Dendritic cell treated with granulocyte-macrophage colony-stimulating factor and Interleukin-4, amounts not matched to agents 40 ng/mL and 50 ng/mL, for 4 days (primary cell): ENCODE measurements around the gene LMO1.

Source experiments
- H3K27ac Mint-ChIP-seq: one replicate; pipeline ENCODE4 v1.8.0; 2022; ENCODE audit warnings: mild to moderate bottlenecking, mixed read lengths
- H3K27me3 Mint-ChIP-seq: one replicate; pipeline ENCODE4 v1.8.0; 2022; ENCODE audit warnings: mild to moderate bottlenecking, mixed read lengths
- H3K36me3 Mint-ChIP-seq: one replicate; pipeline ENCODE4 v1.8.0; 2022; ENCODE audit warnings: low read depth, mixed read lengths
- H3K4me1 Mint-ChIP-seq: one replicate; pipeline ENCODE4 v1.8.0; 2022; ENCODE audit warnings: low read depth, mixed read lengths
- H3K4me3 Mint-ChIP-seq: one replicate; pipeline ENCODE4 v1.8.0; 2022; ENCODE audit warnings: mild to moderate bottlenecking, moderate library complexity, mixed read lengths
- H3K9me3 Mint-ChIP-seq: one replicate; pipeline ENCODE4 v1.8.0; 2022; ENCODE audit warnings: mixed read lengths
- intact Hi-C: fragments of 100-400 bp; cut with micrococcal nuclease; formaldehyde crosslinking; loops from one replicate; pipeline ENCODE4 v1.15.0; 2022

LMO1 gene

GRCh38 chr11:8225589-8226036 is 38.1 kb downstream of the LMO1 start:
- intact Hi-C loops = loop anchor here (1.0 to 10.0 kb wide), 3 partner anchors 38 to 729 kb away; partner anchors contain the start of gene LMO1
- H3K36me3 Mint-ChIP-seq = no peaks in the 10 kb centered on the region
- peaks cover 7% of the 10 kb centered on the region for H3K27me3 Mint-ChIP-seq
- H3K27ac Mint-ChIP-seq = no peak overlapping the region
- H3K4me1 Mint-ChIP-seq = peaks cover 10% of the 10 kb centered on the region
- no peaks in the 10 kb centered on the region for H3K9me3 Mint-ChIP-seq
- no peak overlapping the region for H3K4me3 Mint-ChIP-seq

- no peak overlapping the region for H3K4me3 Mint-ChIP-seq
- H3K9me3 Mint-ChIP-seq = no peaks in the 10 kb centered on the region
- H3K4me1 Mint-ChIP-seq = peaks cover 10% of the 10 kb centered on the region
- H3K27me3 Mint-ChIP-seq = peaks cover 10% of the 10 kb centered on the region
- intact Hi-C loops = loop anchor here (1.0 to 10.0 kb wide), 3 partner anchors 39 to 730 kb away; partner anchors contain the start of gene LMO1
- no peak overlapping the region for H3K27ac Mint-ChIP-seq
- no peaks in the 10 kb centered on the region for H3K36me3 Mint-ChIP-seq
These were observed 39.0 kb downstream of the LMO1 start for GRCh38 chr11:8224711-8225110.

GRCh38 chr11:8224161-8224591 is 39.5 kb downstream of the LMO1 start:
- intact Hi-C loops = loop anchor here (10.0 kb wide), 1 partner anchor 731 kb away; no protein-coding TSS in a partner anchor
- Mint-ChIP-seq H3K36me3 (no peaks in the 10 kb centered on the region), H3K9me3 (no peaks in the 10 kb centered on the region), H3K27me3 (peaks cover 10% of the 10 kb centered on the region), H3K4me3 (no peak overlapping the region), H3K4me1 (peaks cover 10% of the 10 kb centered on the region), H3K27ac (no peak overlapping the region)

GRCh38 chr11:8223513-8223900 is 40.2 kb downstream of the LMO1 start:
- no peak overlapping the region for H3K27ac Mint-ChIP-seq
- no peaks in the 10 kb centered on the region for H3K36me3 Mint-ChIP-seq
- H3K4me3 Mint-ChIP-seq = no peak overlapping the region
- H3K4me1 Mint-ChIP-seq = peaks cover 10% of the 10 kb centered on the region
- peaks cover 10% of the 10 kb centered on the region for H3K27me3 Mint-ChIP-seq
- no peaks in the 10 kb centered on the region for H3K9me3 Mint-ChIP-seq
- intact Hi-C loops = loop anchor here (10.0 kb wide), 1 partner anchor 731 kb away; no protein-coding TSS in a partner anchor

GRCh38 chr11:8222820-8223512 is 40.7 kb downstream of the LMO1 start:
- H3K27me3 Mint-ChIP-seq = peaks cover 10% of the 10 kb centered on the region
- no peaks in the 10 kb centered on the region for H3K36me3 Mint-ChIP-seq
- no peak overlapping the region for H3K27ac Mint-ChIP-seq
- peaks cover 10% of the 10 kb centered on the region for H3K4me1 Mint-ChIP-seq
- no peaks in the 10 kb centered on the region for H3K9me3 Mint-ChIP-seq
- intact Hi-C loops = loop anchor here (10.0 kb wide), 1 partner anchor 732 kb away; no protein-coding TSS in a partner anchor
- no peak overlapping the region for H3K4me3 Mint-ChIP-seq

- intact Hi-C loops = loop anchor here (10.0 kb wide), 1 partner anchor 733 kb away; no protein-coding TSS in a partner anchor
- H3K27me3 Mint-ChIP-seq = peaks cover 10% of the 10 kb centered on the region
- H3K9me3 Mint-ChIP-seq = no peaks in the 10 kb centered on the region
- no peak overlapping the region for H3K27ac Mint-ChIP-seq
- no peaks in the 10 kb centered on the region for H3K36me3 Mint-ChIP-seq
- no peak overlapping the region for H3K4me3 Mint-ChIP-seq
- H3K4me1 Mint-ChIP-seq = peaks cover 10% of the 10 kb centered on the region
These were observed 41.7 kb downstream of the LMO1 start for GRCh38 chr11:8221917-8222495.

GRCh38 chr11:8221046-8221723 is 42.5 kb downstream of the LMO1 start:
- H3K36me3 Mint-ChIP-seq = no peaks in the 10 kb centered on the region
- peaks cover 10% of the 10 kb centered on the region for H3K4me1 Mint-ChIP-seq
- H3K27me3 Mint-ChIP-seq = peaks cover 12% of the 10 kb centered on the region
- H3K27ac Mint-ChIP-seq = no peak overlapping the region
- intact Hi-C loops = loop anchor here (10.0 kb wide), 1 partner anchor 734 kb away; no protein-coding TSS in a partner anchor
- H3K9me3 Mint-ChIP-seq = no peaks in the 10 kb centered on the region
- H3K4me3 Mint-ChIP-seq = no peak overlapping the region

GRCh38 chr11:8220261-8221045 is 43.2 kb downstream of the LMO1 start:
- intact Hi-C loops = loop anchor here (10.0 kb wide), 1 partner anchor 734 kb away; no protein-coding TSS in a partner anchor
- Mint-ChIP-seq H3K4me3 (no peak overlapping the region), H3K9me3 (no peaks in the 10 kb centered on the region), H3K27me3 (peaks cover 14% of the 10 kb centered on the region), H3K4me1 (peaks cover 10% of the 10 kb centered on the region), H3K36me3 (no peaks in the 10 kb centered on the region), H3K27ac (no peak overlapping the region)

GRCh38 chr11:8219257-8220021 is 44.2 kb downstream of the LMO1 start:
- no peak overlapping the region for H3K4me3 Mint-ChIP-seq

GRCh38 chr11:8218840-8219239 is 44.8 kb downstream of the LMO1 start:
- no peaks in the 10 kb centered on the region for H3K36me3 Mint-ChIP-seq
- no peak overlapping the region for H3K27ac Mint-ChIP-seq
- H3K4me3 Mint-ChIP-seq = no peak overlapping the region
- no peaks in the 10 kb centered on the region for H3K9me3 Mint-ChIP-seq
- intact Hi-C loops = no loop called here
- H3K4me1 Mint-ChIP-seq = peaks cover 11% of the 10 kb centered on the region
- H3K27me3 Mint-ChIP-seq = peaks cover 7% of the 10 kb centered on the region

More at GRCh38 chr11:8219257-8220021, 44.2 kb downstream of the LMO1 start:
- peaks cover 11% of the 10 kb centered on the region for H3K27me3 Mint-ChIP-seq
- intact Hi-C loops = loop anchor here (10.0 kb wide), 1 partner anchor 735 kb away; no protein-coding TSS in a partner anchor
- H3K27ac Mint-ChIP-seq = no peak overlapping the region
- peaks cover 10% of the 10 kb centered on the region for H3K4me1 Mint-ChIP-seq
- H3K36me3 Mint-ChIP-seq = no peaks in the 10 kb centered on the region
- no peaks in the 10 kb centered on the region for H3K9me3 Mint-ChIP-seq

GRCh38 chr11:8218409-8218808 is 45.3 kb downstream of the LMO1 start:
- intact Hi-C loops = no loop called here
- Mint-ChIP-seq H3K4me1 (peaks cover 11% of the 10 kb centered on the region), H3K4me3 (no peak overlapping the region), H3K9me3 (no peaks in the 10 kb centered on the region), H3K27me3 (peaks cover 7% of the 10 kb centered on the region), H3K27ac (no peak overlapping the region), H3K36me3 (no peaks in the 10 kb centered on the region)

- peaks cover 7% of the 10 kb centered on the region for H3K27me3 Mint-ChIP-seq
- no peaks in the 10 kb centered on the region for H3K36me3 Mint-ChIP-seq
- no peak overlapping the region for H3K27ac Mint-ChIP-seq
- peaks cover 15% of the 10 kb centered on the region for H3K4me1 Mint-ChIP-seq
- H3K4me3 Mint-ChIP-seq = no peak overlapping the region
- intact Hi-C loops = no loop called here
- no peaks in the 10 kb centered on the region for H3K9me3 Mint-ChIP-seq
These were observed 45.8 kb downstream of the LMO1 start for GRCh38 chr11:8217926-8218325.

GRCh38 chr11:8217136-8217535 is 46.5 kb downstream of the LMO1 start:
- Mint-ChIP-seq H3K27ac (no peak overlapping the region), H3K4me3 (no peak overlapping the region), H3K36me3 (no peaks in the 10 kb centered on the region), H3K4me1 (peaks cover 11% of the 10 kb centered on the region), H3K27me3 (peaks cover 7% of the 10 kb centered on the region), H3K9me3 (no peaks in the 10 kb centered on the region)
- intact Hi-C loops = no loop called here
